GM12864 (cell line): ENCODE results near the gene ANO8.
A peak's percentile ranks its signal among the peaks of the same experiment; 100 is the strongest.

Source experiments
- DNase-seq: peaks from one replicate; pipeline ENCODE4 v3.0.0-alpha.2; 2011; ENCODE audit warnings: low read depth
- H3K4me3 ChIP-seq: 2 replicates; pipeline ENCODE4 v1.5.1; 2011; ENCODE audit warnings: mild to moderate bottlenecking, low read depth, low read length, control low read depth
- TF ChIP-seq, protein P1 (sequence below): IDR thresholded peaks from 2 replicates; pipeline ENCODE4 v1.5.1; 2011; ENCODE audit warnings: low read depth, mild to moderate bottlenecking, moderate library complexity, low read length, control low read depth, inconsistent platforms; ENCODE audit errors: missing control alignments

The ANO8 gene

DNA sequence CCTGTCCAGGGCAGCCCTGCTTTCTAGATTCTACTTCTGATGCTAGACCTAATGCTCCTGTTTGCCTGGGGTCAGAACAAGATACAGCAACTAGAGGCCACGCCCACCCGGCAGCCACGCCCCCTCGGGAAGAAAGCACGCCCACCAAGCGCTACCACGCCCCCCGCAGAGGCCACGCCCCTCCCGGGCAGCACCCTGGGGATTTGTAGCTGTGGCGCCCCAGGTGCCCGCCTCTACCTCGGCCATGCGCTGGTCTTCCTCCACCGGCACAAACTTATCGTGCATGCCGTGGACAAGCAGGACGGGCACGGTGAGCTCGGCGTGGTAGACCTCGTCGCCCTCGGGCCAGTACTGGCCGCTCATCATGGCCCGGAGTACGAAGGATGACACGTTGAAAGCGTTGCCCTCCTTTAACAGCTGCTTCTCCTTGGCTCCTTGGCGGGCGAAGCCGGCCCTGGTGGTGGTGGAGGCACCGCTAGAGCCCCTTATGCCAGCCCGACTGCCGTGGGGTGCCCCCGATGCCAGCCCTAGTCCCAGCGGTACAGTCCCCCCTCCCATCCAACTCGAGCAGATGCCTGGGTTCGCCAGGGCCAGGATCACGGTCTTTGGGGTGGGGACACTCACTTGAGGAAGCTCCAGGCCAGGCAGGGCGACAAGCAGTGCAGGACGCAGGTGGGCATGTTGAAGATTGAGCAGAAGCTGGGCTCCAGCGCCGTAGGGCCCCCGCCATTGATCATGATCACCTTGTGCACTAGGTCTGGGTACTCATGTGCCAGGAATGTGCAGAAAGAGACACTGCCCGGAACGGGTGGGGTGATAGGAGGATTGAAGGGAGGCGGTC, 40.4 kb downstream of the ANO8 start:
- TF ChIP-seq, protein P1, sequence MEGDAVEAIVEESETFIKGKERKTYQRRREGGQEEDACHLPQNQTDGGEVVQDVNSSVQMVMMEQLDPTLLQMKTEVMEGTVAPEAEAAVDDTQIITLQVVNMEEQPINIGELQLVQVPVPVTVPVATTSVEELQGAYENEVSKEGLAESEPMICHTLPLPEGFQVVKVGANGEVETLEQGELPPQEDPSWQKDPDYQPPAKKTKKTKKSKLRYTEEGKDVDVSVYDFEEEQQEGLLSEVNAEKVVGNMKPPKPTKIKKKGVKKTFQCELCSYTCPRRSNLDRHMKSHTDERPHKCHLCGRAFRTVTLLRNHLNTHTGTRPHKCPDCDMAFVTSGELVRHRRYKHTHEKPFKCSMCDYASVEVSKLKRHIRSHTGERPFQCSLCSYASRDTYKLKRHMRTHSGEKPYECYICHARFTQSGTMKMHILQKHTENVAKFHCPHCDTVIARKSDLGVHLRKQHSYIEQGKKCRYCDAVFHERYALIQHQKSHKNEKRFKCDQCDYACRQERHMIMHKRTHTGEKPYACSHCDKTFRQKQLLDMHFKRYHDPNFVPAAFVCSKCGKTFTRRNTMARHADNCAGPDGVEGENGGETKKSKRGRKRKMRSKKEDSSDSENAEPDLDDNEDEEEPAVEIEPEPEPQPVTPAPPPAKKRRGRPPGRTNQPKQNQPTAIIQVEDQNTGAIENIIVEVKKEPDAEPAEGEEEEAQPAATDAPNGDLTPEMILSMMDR = peak; percentile 2
- no peak overlapping the region for H3K4me3 ChIP-seq
- DNase-seq = no peak

DNA sequence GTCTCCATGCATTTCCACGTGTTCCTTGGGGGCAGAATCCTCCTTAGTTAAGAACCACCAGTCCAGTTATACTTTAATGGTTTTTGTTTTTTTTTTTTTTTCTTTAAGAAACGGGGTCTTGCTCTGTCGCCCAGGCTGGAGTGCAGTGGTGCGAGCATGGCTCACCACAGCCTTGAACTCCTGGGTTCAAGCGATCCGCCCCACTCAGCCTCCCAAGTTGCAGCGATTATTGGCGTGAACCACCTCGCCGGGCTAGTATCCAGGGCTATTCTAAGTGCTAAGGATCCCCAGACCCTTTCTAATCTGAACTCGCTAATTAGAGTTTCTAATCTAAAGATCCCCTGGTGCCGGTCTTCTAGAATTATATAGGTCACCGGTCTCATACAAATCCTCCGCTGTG, 41.0 kb downstream of the ANO8 start:
- no peak overlapping the region for H3K4me3 ChIP-seq

DNA sequence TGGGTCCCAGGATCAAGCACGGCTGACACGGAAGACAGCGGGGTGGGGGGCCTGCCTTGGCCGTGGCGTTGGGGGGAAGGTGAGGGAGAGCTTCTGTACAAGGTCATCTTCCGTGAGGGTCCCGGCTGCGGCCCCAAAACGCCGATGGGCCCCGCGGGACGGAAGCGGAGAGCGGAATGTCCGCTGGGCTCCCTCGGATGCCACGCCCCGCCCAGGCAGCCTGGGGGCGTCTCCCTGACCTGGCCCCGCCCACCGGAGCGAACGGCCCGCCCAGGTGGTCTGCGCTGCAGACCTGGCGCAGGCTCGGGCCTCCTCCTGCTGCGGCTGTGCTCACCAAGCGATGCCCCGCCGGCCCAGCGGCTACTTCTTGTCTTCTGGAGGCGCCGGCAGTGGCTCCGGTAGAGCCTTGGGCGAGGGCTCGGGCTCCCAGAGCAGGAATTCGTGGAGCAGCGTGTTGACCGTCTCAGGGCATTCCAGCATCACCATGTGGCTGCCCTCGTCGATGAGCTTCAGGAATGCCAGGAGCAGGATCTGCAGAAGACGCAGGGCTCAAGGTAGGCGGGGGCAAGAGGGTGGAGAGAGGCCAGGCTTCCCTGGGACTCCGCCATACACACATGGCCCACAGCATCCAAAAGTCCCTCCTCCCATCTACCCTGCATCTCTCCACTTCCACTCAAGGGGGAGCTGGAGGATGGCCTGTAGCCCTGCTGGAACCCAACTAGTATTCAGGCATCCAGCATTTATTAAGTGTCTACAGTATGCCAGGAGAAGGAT, 42.2 kb downstream of the ANO8 start:
- DNase-seq = peak; percentile 69
- H3K4me3 ChIP-seq = peak overlapping the region; percentile 54
- TF ChIP-seq, protein P1 = peak; percentile 79

More for the DNA sequence above, 41.0 kb downstream of the ANO8 start:
- DNase-seq = no peak
- TF ChIP-seq, protein P1 = no peak

DNA sequence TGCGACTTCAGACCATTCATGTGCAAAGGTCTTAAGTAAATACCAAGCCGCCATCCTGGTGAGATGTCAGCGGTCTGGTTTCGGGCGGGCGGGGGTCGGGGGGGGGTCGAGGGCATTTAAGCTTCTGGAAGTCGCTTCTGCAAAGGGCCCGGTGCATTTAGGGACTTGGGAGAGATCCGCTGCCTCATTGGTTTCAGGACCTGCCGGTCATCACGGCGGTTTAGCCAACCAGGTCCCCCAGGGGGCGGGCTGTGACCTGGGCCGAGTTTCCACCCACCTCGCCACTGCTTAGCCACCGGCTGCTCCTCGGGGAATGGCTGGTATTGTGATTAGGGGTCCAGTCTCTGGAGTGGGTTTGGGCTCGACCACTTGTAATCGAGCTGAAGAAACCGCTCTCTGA, 45.2 kb downstream of the ANO8 start:
- H3K4me3 ChIP-seq = no peak overlapping the region
- peak; percentile 48 for DNase-seq
- TF ChIP-seq, protein P1 = no peak

DNA sequence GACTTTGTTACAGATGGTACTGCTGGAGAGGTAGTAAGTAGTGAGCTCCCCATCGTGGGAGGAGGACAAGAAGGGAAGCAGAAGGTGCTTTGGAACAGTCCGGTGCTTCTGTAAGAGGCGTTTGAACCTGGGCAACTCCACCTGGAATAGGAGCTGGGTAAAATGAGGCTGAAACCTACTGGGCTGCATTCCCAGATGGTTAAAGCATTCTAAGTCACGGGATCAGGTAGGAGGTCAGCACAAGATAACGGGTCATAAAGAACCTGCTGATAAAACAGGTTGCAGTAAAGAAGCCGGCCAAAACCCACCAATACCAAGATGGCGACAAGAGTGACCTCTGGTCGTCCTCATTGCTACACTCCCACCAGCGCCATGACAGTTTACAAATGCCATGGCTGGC, 47.9 kb downstream of the ANO8 start:
- TF ChIP-seq, protein P1 = no peak
- no peak overlapping the region for H3K4me3 ChIP-seq
- no peak for DNase-seq

DNA sequence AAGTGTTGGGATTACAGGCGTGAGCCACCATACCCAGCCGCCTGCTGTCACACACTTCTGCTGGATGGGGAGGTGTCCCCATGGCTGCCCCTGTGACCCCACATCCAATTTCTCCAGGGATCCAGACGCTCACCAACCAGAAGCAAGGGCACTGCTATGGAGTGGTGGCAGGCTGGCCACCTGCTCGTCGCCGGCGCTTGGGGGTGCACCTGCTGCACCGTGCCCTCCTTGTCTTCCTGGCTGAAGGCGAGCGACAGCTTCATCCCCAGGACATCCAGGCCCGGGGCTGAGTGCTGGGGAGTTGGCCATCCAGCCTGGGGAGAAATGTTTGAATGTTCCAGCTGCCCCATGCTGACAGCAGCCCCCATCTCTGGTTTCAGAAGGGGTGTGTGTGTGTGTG, 48.4 kb downstream of the ANO8 start:
- DNase-seq = no peak
- no peak overlapping the region for H3K4me3 ChIP-seq
- TF ChIP-seq, protein P1 = no peak
